ENCODE results near the gene MAP3K2.

Gene MAP3K2

GRCh38 chr2:127254386-127254981 lies 133.3 kb downstream of the MAP3K2 start:
- Histone ChIP-seq H3K27me3 (ENCODE audit: control insufficient read depth, insufficient read depth, low read length) (no peaks in the 10 kb centered on the region), H3K4me3 (ENCODE audit: low read depth, low read length) (no peak overlapping the region), H3K27ac (ENCODE audit: low read depth, low read length) (no peak overlapping the region), H3K36me3 (ENCODE audit: control insufficient read depth, insufficient read depth, low read length) (peaks cover 32% of the 10 kb centered on the region), H3K9me3 (ENCODE audit: control insufficient read depth, insufficient read depth, low read depth, low read length) (no peaks in the 10 kb centered on the region), H3K9ac (ENCODE audit: low read length) (no peak overlapping the region), H3K4me1 (ENCODE audit: control insufficient read depth, insufficient read depth, low read length) (no peaks in the 10 kb centered on the region)
